Upper lobe of left lung (tissue), 4 donors: ENCODE measurements around the gene SPINK7.

Experiments
- POLR2AphosphoS5 ChIP-seq, 2 donors: sonication (generic); formaldehyde crosslinking; IDR thresholded peaks; one replicate each; pipeline ENCODE4 v1.5.1; 2017; ENCODE audit warnings: antibody characterized with exemption in 2 of 2
- TF ChIP-seq, protein P1 (sequence below), 6 experiments: fragments of 450-650 bp in 4 of 6; fragments of 200-600 bp in 2 of 6; sonication (generic) in 2 of 6; IDR thresholded peaks; one replicate each; pipeline ENCODE4 v1.5.1; 2016 to 2019; ENCODE audit warnings: antibody characterized with exemption in 6 of 6

DNA sequence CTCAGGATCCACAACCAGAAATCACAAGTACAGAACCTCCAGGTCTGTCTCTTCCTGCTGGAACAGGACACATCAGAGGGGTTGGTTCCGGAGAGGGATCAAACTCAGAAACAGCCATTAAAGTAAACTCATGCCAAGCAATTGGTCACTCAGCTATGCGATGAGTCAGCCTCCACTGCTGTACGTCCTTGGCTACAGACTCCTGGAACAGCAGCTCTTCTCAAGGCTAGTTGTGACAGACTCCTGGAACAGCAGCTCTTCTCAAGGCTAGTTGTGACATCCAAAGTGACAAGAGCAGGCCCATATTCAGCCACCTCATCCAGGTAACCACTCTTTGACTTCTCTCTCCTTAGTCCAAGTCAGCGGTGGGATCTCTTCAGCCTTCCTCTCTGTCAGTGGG lies 43.7 kb upstream of the SPINK7 start, which contains the start of gene SPINK13:
- TF ChIP-seq POLR2AphosphoS5 (IDR thresholded peaks at IDR 0.05), result no peak
- TF ChIP-seq, protein P1, sequence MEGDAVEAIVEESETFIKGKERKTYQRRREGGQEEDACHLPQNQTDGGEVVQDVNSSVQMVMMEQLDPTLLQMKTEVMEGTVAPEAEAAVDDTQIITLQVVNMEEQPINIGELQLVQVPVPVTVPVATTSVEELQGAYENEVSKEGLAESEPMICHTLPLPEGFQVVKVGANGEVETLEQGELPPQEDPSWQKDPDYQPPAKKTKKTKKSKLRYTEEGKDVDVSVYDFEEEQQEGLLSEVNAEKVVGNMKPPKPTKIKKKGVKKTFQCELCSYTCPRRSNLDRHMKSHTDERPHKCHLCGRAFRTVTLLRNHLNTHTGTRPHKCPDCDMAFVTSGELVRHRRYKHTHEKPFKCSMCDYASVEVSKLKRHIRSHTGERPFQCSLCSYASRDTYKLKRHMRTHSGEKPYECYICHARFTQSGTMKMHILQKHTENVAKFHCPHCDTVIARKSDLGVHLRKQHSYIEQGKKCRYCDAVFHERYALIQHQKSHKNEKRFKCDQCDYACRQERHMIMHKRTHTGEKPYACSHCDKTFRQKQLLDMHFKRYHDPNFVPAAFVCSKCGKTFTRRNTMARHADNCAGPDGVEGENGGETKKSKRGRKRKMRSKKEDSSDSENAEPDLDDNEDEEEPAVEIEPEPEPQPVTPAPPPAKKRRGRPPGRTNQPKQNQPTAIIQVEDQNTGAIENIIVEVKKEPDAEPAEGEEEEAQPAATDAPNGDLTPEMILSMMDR (IDR thresholded peaks at IDR 0.05), result no peak
